ENCODE measurements around the gene BTBD2. TPM values are rescaled to one million over a fixed set of nuclear protein-coding genes. Genes with fewer than 3 reads are reported as not detected.

Gene BTBD2
- polyA plus RNA-seq, 1 donor (not counting 4 experiments of a cell fraction or from before 2014, with no cell fraction given) = 22.3 TPM

DNA sequence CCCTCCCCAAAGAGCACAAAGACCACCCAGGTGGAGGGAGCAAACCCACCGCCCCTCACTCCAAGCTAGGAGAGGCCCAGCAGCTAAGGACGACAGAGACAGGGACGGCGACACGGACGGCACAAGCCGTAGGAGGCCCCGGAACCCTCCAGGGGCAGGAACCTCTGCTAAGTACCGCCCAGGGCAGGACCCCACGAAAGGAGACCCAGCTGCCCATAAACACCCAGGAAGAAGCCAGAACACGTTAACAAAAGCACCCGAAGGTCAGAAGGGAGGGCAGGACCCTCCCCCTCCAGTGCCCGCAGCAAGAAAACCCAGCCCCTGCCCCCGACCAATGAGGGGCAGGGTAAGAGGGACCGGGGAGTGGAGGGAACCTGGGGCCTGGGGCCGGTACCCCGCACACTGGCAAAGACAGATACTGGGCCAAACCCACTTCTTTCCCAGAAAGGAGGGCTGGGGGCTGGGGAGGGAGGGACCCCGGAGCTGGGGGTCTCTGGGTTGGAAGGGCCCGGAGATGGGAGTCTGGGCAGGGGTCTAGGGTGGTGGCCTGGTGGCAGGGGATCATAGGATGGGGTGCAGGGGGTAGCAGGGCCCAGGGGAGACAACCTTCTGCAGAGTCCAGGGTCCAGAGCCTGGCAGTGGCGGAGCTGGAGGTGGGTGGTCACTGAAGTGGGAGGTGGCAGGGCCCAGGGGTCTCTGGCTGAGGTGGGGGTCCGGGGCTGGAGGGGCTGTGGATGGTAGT lies 2.4 kb downstream of the BTBD2 start:
- no peaks in the 10 kb centered on the region for H3K27me3 ChIP-seq (ENCODE audit: control insufficient read depth, extremely low read depth, insufficient read depth, low read length)
- H3K9me3 ChIP-seq (ENCODE audit: control insufficient read depth, low read depth, low read length) = no peaks in the 10 kb centered on the region
- no peak overlapping the region for H3K9ac ChIP-seq (ENCODE audit: control insufficient read depth, extremely low read depth, insufficient read depth, low read length)
- no peak overlapping the region for H3K4me2 ChIP-seq (ENCODE audit: control insufficient read depth, extremely low read depth, insufficient read depth, low read depth, low read length)
- H3K4me1 ChIP-seq (ENCODE audit: control insufficient read depth, extremely low read depth, insufficient read depth, low read length) = peaks cover 5% of the 10 kb centered on the region
- DNase-seq (ENCODE audit: low read depth, low spot score) (no peak), FAIRE-seq (no peak)
- H3K79me2 ChIP-seq (ENCODE audit: control insufficient read depth, insufficient read depth, low read length) = peaks cover 26% of the 10 kb centered on the region
- H3K9me1 ChIP-seq (ENCODE audit: control insufficient read depth, extremely low read depth, insufficient read depth, low read length) = no peaks in the 10 kb centered on the region
- dilution Hi-C loops (cut with MboI; ENCODE audit: extremely low pct_ligation_motif_present, low sequenced_read_pairs) = no loop called here
- H3K27ac ChIP-seq (ENCODE audit: control insufficient read depth, insufficient read depth, low read length) = no peak overlapping the region
- no peaks in the 10 kb centered on the region for H4K20me1 ChIP-seq (ENCODE audit: control insufficient read depth, extremely low read depth, insufficient read depth, low read length)
- H2AFZ ChIP-seq (ENCODE audit: control insufficient read depth, low read length) = no peak overlapping the region
- no peaks in the 10 kb centered on the region for H3K36me3 ChIP-seq (ENCODE audit: control insufficient read depth in 2 of 2, extremely low read depth in 1 of 2, insufficient read depth in 2 of 2, low read length in 2 of 2)
- TF ChIP-seq EZH2 (IDR thresholded peaks at IDR 0.05; ENCODE audit: low read length) = no peak
- TF ChIP-seq, protein P1, sequence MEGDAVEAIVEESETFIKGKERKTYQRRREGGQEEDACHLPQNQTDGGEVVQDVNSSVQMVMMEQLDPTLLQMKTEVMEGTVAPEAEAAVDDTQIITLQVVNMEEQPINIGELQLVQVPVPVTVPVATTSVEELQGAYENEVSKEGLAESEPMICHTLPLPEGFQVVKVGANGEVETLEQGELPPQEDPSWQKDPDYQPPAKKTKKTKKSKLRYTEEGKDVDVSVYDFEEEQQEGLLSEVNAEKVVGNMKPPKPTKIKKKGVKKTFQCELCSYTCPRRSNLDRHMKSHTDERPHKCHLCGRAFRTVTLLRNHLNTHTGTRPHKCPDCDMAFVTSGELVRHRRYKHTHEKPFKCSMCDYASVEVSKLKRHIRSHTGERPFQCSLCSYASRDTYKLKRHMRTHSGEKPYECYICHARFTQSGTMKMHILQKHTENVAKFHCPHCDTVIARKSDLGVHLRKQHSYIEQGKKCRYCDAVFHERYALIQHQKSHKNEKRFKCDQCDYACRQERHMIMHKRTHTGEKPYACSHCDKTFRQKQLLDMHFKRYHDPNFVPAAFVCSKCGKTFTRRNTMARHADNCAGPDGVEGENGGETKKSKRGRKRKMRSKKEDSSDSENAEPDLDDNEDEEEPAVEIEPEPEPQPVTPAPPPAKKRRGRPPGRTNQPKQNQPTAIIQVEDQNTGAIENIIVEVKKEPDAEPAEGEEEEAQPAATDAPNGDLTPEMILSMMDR (optimal IDR thresholded peaks at IDR 0.05 in 1 of 3, IDR thresholded peaks at IDR 0.05 in 1 of 3, conservative IDR thresholded peaks at IDR 0.05 in 1 of 3; ENCODE audit: extremely low read depth in 1 of 3, insufficient read depth in 2 of 3, low read length in 3 of 3) = no peak
- H3K4me3 ChIP-seq (ENCODE audit: control insufficient read depth in 2 of 3, extremely low read depth in 1 of 3, insufficient read depth in 2 of 3, low read depth in 1 of 3, low read length in 3 of 3) = no peak overlapping the region

DNA sequence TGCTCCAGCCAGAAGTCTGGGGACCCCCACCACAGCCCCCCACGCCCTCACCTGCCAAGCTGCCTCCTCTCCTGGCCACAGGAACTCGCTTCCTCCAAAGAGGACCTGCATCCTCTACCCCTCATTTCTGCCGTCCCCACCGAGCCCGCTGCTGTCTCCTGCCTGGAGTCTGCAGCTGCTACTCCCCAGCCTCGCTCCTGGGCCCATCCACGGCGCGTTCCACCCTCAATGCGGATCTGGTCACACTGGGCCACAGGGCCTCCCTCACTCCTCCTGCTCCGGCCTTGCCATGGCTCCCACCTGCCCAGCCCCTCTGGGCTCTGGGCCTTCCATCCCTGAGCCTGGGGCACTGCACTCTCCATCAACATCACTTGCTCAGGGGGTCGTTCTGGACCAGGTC lies 4.3 kb downstream of the BTBD2 start:
- TF ChIP-seq EZH2 (IDR thresholded peaks at IDR 0.05; ENCODE audit: low read length) = no peak
- TF ChIP-seq, protein P1 (optimal IDR thresholded peaks at IDR 0.05 in 1 of 3, IDR thresholded peaks at IDR 0.05 in 1 of 3, conservative IDR thresholded peaks at IDR 0.05 in 1 of 3; ENCODE audit: extremely low read depth in 1 of 3, insufficient read depth in 2 of 3, low read length in 3 of 3) = no peak

More for the DNA sequence above, 4.3 kb downstream of the BTBD2 start:
- H3K4me3 ChIP-seq (ENCODE audit: control insufficient read depth in 2 of 3, extremely low read depth in 1 of 3, insufficient read depth in 2 of 3, low read depth in 1 of 3, low read length in 3 of 3) = no peak overlapping the region
- DNase-seq (ENCODE audit: low read depth, low spot score) = no peak
- peaks cover 26% of the 10 kb centered on the region for H3K79me2 ChIP-seq (ENCODE audit: control insufficient read depth, insufficient read depth, low read length)
- no peak for FAIRE-seq
- H2AFZ ChIP-seq (ENCODE audit: control insufficient read depth, low read length) = no peak overlapping the region
- H3K27me3 ChIP-seq (ENCODE audit: control insufficient read depth, extremely low read depth, insufficient read depth, low read length) = no peaks in the 10 kb centered on the region
- no peak overlapping the region for H3K4me2 ChIP-seq (ENCODE audit: control insufficient read depth, extremely low read depth, insufficient read depth, low read depth, low read length)
- no peak overlapping the region for H3K27ac ChIP-seq (ENCODE audit: control insufficient read depth, insufficient read depth, low read length)
- dilution Hi-C loops (cut with MboI; ENCODE audit: extremely low pct_ligation_motif_present, low sequenced_read_pairs) = no loop called here
- H3K9me3 ChIP-seq (ENCODE audit: control insufficient read depth, low read depth, low read length) = no peaks in the 10 kb centered on the region
- H3K4me1 ChIP-seq (ENCODE audit: control insufficient read depth, extremely low read depth, insufficient read depth, low read length) = peaks cover 2% of the 10 kb centered on the region
- no peaks in the 10 kb centered on the region for H3K36me3 ChIP-seq (ENCODE audit: control insufficient read depth in 2 of 2, extremely low read depth in 1 of 2, insufficient read depth in 2 of 2, low read length in 2 of 2)
- no peaks in the 10 kb centered on the region for H3K9me1 ChIP-seq (ENCODE audit: control insufficient read depth, extremely low read depth, insufficient read depth, low read length)
- no peaks in the 10 kb centered on the region for H4K20me1 ChIP-seq (ENCODE audit: control insufficient read depth, extremely low read depth, insufficient read depth, low read length)
- no peak overlapping the region for H3K9ac ChIP-seq (ENCODE audit: control insufficient read depth, extremely low read depth, insufficient read depth, low read length)
